DOHH2 (cell line): ENCODE results near the gene GTF2F2.

Experiments used
- H3F3A ChIP-seq: fragments of 200-600 bp; sonication (generic), shearing (Covaris generic); 2 replicates; pipeline ENCODE4 v1.6.0; 2016; ENCODE audit warnings: antibody characterized with exemption, mild to moderate bottlenecking; ENCODE audit not compliant: control insufficient read depth, insufficient read depth
- H3K27ac ChIP-seq: fragments of 200-600 bp; sonication (generic); 2 replicates; pipeline ENCODE4 v1.5.1; 2014; ENCODE audit warnings: low read depth, mild to moderate bottlenecking, low read length, moderate library complexity
- H3K27me3 ChIP-seq: fragments of 200-600 bp; sonication (generic); 2 replicates; pipeline ENCODE4 v1.6.1; 2014; ENCODE audit warnings: mild to moderate bottlenecking, low read length, mixed read lengths; ENCODE audit not compliant: control insufficient read depth
- H3K36me3 ChIP-seq: fragments of 200-600 bp; sonication (generic); 2 replicates; pipeline ENCODE4 v1.6.1; 2014; ENCODE audit warnings: mild to moderate bottlenecking, low read length, moderate library complexity, mixed read lengths; ENCODE audit not compliant: control insufficient read depth
- H3K4me1 ChIP-seq: fragments of 200-600 bp; sonication (generic); 2 replicates; pipeline ENCODE4 v1.6.1; 2014; ENCODE audit warnings: mild to moderate bottlenecking, low read length, mixed read lengths; ENCODE audit not compliant: control insufficient read depth
- H3K4me2 ChIP-seq: fragments of 200-600 bp; sonication (generic); 2 replicates; pipeline ENCODE4 v1.6.0; 2014; ENCODE audit warnings: mild to moderate bottlenecking, low read length, moderate library complexity
- H3K4me3 ChIP-seq: fragments of 200-600 bp; sonication (generic); 2 replicates; pipeline ENCODE4 v1.5.1; 2014; ENCODE audit warnings: mild to moderate bottlenecking, low read length, mixed read lengths
- H3K79me2 ChIP-seq: fragments of 200-600 bp; sonication (generic); 2 replicates; pipeline ENCODE4 v1.6.1; 2014; ENCODE audit warnings: mild to moderate bottlenecking, low read length, mixed read lengths; ENCODE audit not compliant: control insufficient read depth
- H3K9me2 ChIP-seq: fragments of 200-600 bp; sonication (generic); replicated peaks from 2 replicates; pipeline ENCODE4 v1.6.1; 2014; ENCODE audit warnings: mild to moderate bottlenecking, low read length, mixed read lengths; ENCODE audit not compliant: control insufficient read depth
- H3K9me3 ChIP-seq: fragments of 200-600 bp; sonication (generic); 2 replicates; pipeline ENCODE4 v1.6.1; 2014; ENCODE audit warnings: antibody characterized with exemption, low read length, mixed read lengths; ENCODE audit not compliant: control insufficient read depth, insufficient read depth
- H4K20me1 ChIP-seq: fragments of 200-600 bp; sonication (generic); 2 replicates; pipeline ENCODE4 v1.6.0; 2014; ENCODE audit warnings: low read depth, mild to moderate bottlenecking, antibody characterized with exemption, low read length, moderate library complexity; ENCODE audit not compliant: control insufficient read depth, insufficient read depth
- EZH2phosphoT487 ChIP-seq: fragments of 200-600 bp; sonication (generic); IDR thresholded peaks from 2 replicates; pipeline ENCODE4 v1.6.1; 2017; ENCODE audit warnings: borderline replicate concordance, mild to moderate bottlenecking, antibody characterized with exemption, low read length, moderate library complexity, mixed read lengths
- TF ChIP-seq, protein P1 (sequence below): fragments of 200-600 bp; sonication (generic); IDR thresholded peaks from one replicate; pipeline ENCODE4 v1.5.1; 2014; ENCODE audit warnings: antibody characterized with exemption, mild to moderate bottlenecking, low read depth, low read length; ENCODE audit not compliant: poor library complexity, severe bottlenecking

The GTF2F2 gene

DNA sequence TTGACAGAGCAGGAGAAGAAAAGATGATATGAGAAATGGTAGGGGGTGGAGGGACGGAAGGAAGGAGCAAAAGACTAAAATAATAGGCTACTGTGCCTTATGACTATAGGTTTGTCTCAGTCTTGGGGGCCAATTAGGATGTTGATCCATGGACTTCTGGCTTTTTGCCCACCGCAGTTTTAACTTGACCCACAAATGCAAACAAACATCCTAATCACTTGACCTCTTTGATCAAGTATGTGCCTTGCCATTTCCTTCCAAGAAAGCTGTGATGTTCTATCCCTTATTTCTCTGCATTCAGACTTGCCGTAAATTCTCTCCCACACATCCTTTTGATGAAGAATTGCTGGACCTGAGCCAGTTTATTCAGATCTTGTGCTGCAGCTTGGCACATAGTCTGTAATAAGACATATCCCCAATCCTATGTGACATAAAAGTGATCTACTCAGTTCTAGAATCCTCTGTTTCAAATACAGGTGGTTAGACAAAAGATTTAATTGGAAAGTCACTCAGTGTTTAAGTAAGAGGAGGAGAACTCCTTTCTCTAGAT, 157.9 kb downstream of the GTF2F2 start:
- no peaks in the 10 kb centered on the region for H3K27me3 ChIP-seq
- TF ChIP-seq, protein P1, sequence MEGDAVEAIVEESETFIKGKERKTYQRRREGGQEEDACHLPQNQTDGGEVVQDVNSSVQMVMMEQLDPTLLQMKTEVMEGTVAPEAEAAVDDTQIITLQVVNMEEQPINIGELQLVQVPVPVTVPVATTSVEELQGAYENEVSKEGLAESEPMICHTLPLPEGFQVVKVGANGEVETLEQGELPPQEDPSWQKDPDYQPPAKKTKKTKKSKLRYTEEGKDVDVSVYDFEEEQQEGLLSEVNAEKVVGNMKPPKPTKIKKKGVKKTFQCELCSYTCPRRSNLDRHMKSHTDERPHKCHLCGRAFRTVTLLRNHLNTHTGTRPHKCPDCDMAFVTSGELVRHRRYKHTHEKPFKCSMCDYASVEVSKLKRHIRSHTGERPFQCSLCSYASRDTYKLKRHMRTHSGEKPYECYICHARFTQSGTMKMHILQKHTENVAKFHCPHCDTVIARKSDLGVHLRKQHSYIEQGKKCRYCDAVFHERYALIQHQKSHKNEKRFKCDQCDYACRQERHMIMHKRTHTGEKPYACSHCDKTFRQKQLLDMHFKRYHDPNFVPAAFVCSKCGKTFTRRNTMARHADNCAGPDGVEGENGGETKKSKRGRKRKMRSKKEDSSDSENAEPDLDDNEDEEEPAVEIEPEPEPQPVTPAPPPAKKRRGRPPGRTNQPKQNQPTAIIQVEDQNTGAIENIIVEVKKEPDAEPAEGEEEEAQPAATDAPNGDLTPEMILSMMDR: no peak
- TF ChIP-seq EZH2phosphoT487: no peak
- no peaks in the 10 kb centered on the region for H3K9me2 ChIP-seq
- H3K4me1 ChIP-seq: peaks cover 16% of the 10 kb centered on the region
- H3K9me3 ChIP-seq: no peaks in the 10 kb centered on the region
- H3F3A ChIP-seq: peaks cover 6% of the 10 kb centered on the region; the same call in 1 of the 2 replicates
- H3K27ac ChIP-seq: no peak overlapping the region
- no peaks in the 10 kb centered on the region for H3K79me2 ChIP-seq
- H3K36me3 ChIP-seq: peaks cover 13% of the 10 kb centered on the region
- no peak overlapping the region for H3K4me3 ChIP-seq
- H4K20me1 ChIP-seq: no peaks in the 10 kb centered on the region
- no peak overlapping the region for H3K4me2 ChIP-seq

DNA sequence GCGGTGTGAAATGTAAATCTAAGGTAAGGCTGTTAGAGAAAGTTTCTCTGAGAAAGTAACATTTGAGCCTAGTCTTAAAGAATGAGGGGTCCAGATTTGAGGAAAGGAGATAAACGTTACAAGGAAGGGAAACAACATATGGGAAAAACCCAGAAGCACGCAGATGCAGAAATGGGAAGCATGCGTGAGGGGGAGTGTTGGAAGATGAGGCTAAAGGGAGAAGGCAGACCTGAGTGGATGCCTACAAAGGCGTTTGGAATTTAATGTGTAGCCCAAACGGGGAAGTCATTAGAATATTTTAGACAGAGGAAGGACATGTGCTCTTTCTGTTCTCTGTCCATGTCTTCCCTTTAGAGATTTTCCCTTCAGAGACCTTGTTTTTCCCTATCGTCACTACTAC, 159.7 kb downstream of the GTF2F2 start:
- Histone ChIP-seq H3K36me3 (peaks cover 17% of the 10 kb centered on the region), H3K4me3 (no peak overlapping the region), H4K20me1 (no peaks in the 10 kb centered on the region), H3F3A (peaks cover 6% of the 10 kb centered on the region; the same call in 1 of the 2 replicates), H3K27ac (no peak overlapping the region), H3K4me1 (peaks cover 16% of the 10 kb centered on the region), H3K9me3 (no peaks in the 10 kb centered on the region), H3K4me2 (no peak overlapping the region), H3K27me3 (no peaks in the 10 kb centered on the region), H3K9me2 (no peaks in the 10 kb centered on the region), H3K79me2 (no peaks in the 10 kb centered on the region)
- no peak for TF ChIP-seq EZH2phosphoT487
- TF ChIP-seq, protein P1: no peak

DNA sequence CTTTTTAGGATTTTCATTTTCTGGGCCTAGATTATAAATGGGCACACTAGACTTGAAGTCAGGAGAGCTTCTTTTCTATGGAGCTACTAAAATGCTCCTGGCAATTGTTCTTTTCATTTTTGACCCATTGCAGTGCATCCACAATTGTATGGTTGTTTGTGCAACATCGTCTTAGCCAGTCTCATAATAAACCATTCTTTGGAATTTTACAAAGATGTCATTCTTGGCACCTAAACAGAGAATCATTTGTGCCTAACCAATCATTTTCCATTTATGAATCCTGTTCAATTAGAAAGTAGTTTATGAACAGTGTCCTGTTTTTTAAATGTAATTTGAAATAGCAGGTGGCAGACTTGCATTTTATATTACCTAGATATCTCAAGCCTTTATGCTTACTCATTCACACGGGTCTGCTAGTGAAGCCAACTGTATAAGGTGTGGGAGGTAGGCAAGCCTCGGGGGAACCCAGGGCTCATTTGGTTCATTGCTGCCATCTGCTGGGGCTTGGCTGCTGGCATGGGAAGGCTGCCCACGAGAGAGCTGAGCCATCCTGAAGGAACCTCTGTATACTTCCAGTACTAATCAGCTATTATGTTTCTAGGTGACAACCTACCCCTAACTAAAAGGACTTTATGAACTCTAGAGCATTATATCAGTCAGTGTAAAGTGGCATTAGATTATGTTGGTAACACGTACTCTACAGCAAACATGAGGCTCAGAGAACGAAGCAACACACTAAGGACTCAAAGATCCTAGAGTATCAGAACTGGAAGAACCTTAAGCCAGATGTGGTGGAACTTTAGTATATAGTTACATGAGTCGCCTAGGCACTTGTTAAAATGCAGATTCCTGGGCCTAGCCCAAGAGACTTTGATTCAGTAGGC, 160.7 kb downstream of the GTF2F2 start:
- no peak overlapping the region for H3K4me2 ChIP-seq
- H3K27me3 ChIP-seq: no peaks in the 10 kb centered on the region
- no peak overlapping the region for H3K4me3 ChIP-seq
- H3K36me3 ChIP-seq: peaks cover 17% of the 10 kb centered on the region
- no peaks in the 10 kb centered on the region for H3K79me2 ChIP-seq
- TF ChIP-seq, protein P1: peak; percentile 61
- TF ChIP-seq EZH2phosphoT487: no peak
- peaks cover 16% of the 10 kb centered on the region for H3K4me1 ChIP-seq
- no peaks in the 10 kb centered on the region for H4K20me1 ChIP-seq
- H3F3A ChIP-seq: peaks cover 4% of the 10 kb centered on the region; the same call in 1 of the 2 replicates
- H3K9me3 ChIP-seq: no peaks in the 10 kb centered on the region
- H3K27ac ChIP-seq: no peak overlapping the region
- H3K9me2 ChIP-seq: no peaks in the 10 kb centered on the region
